Measurements from ENCODE around the gene HCK.

HCK gene

GRCh38 chr20:32132911-32133549 lies 81.0 kb downstream of the HCK start:
- DNase-seq = no peak

- no peak for DNase-seq
Observed at GRCh38 chr20:32134026-32134425, 82.0 kb downstream of the HCK start.

- no peak for DNase-seq
Observed at GRCh38 chr20:32135983-32136515, 84.0 kb downstream of the HCK start.

- no peak for DNase-seq
Observed at GRCh38 chr20:32138921-32139320, 86.9 kb downstream of the HCK start.

GRCh38 chr20:32139947-32140346 lies 87.9 kb downstream of the HCK start:
- no peak for DNase-seq

- DNase-seq = no peak
Observed at GRCh38 chr20:32140603-32141002, 88.6 kb downstream of the HCK start.

- no peak for DNase-seq
Observed at GRCh38 chr20:32141465-32141980, 89.5 kb downstream of the HCK start.

- DNase-seq = no peak
Observed at GRCh38 chr20:32142088-32142487, 90.0 kb downstream of the HCK start.

GRCh38 chr20:32142991-32143390 lies 90.9 kb downstream of the HCK start:
- DNase-seq = no peak

- no peak for DNase-seq
Observed at GRCh38 chr20:32144898-32145662, 93.0 kb downstream of the HCK start.

- no peak for DNase-seq
Observed at GRCh38 chr20:32149566-32150170, 97.6 kb downstream of the HCK start.

- DNase-seq = no peak
Observed at GRCh38 chr20:32150291-32150848, 98.3 kb downstream of the HCK start.

Measured in T-helper 9 cell (primary cell).